ENCODE measurements around the gene ANGPTL8.

Gene ANGPTL8

GRCh38 chr19:11288349-11288748 is 48.9 kb downstream of the ANGPTL8 start:
- TF ChIP-seq TCF4 (CRISPR knock-in tag; IDR thresholded peaks at IDR 0.05; ENCODE audit: borderline replicate concordance), result no peak
- TF ChIP-seq PATZ1 (CRISPR knock-in tag; IDR thresholded peaks at IDR 0.05; ENCODE audit: borderline replicate concordance), result no peak
- TF ChIP-seq ZNF565 (CRISPR knock-in tag; conservative IDR thresholded peaks at IDR 0.05; ENCODE audit: low read depth), result no peak
- TF ChIP-seq ISL1 (CRISPR knock-in tag; IDR thresholded peaks at IDR 0.05), result no peak
- no peak for TF ChIP-seq BACH2 (CRISPR knock-in tag; IDR thresholded peaks at IDR 0.05; ENCODE audit: borderline replicate concordance)
- TF ChIP-seq ZC3H10 (CRISPR knock-in tag; IDR thresholded peaks at IDR 0.05), result no peak
- TF ChIP-seq POU6F1 (CRISPR knock-in tag; IDR thresholded peaks at IDR 0.05; ENCODE audit: borderline replicate concordance, low read depth), result no peak
- TF ChIP-seq PPARA (CRISPR knock-in tag; IDR thresholded peaks at IDR 0.05; ENCODE audit: borderline replicate concordance), result no peak
- TF ChIP-seq TSHZ2 (CRISPR knock-in tag; IDR thresholded peaks at IDR 0.05), result no peak
- TF ChIP-seq SNAI2 (CRISPR knock-in tag; IDR thresholded peaks at IDR 0.05), result no peak
- ATAC-seq, result peak; percentile 77

- TF ChIP-seq CREB5 (CRISPR knock-in tag; IDR thresholded peaks at IDR 0.05; ENCODE audit: low read depth) (no peak), ZFP30 (CRISPR knock-in tag; IDR thresholded peaks at IDR 0.05) (no peak), POU6F1 (CRISPR knock-in tag; IDR thresholded peaks at IDR 0.05; ENCODE audit: borderline replicate concordance, low read depth) (no peak), GLIS3 (CRISPR knock-in tag; IDR thresholded peaks at IDR 0.05) (no peak), TOX (CRISPR knock-in tag; IDR thresholded peaks at IDR 0.05; ENCODE audit: borderline replicate concordance) (no peak), RARB (CRISPR knock-in tag; IDR thresholded peaks at IDR 0.05) (no peak), ARNTL (CRISPR knock-in tag; IDR thresholded peaks at IDR 0.05; ENCODE audit: borderline replicate concordance, low read depth) (no peak), PATZ1 (CRISPR knock-in tag; IDR thresholded peaks at IDR 0.05; ENCODE audit: borderline replicate concordance) (no peak), SNAI2 (CRISPR knock-in tag; IDR thresholded peaks at IDR 0.05) (no peak), ZC3H10 (CRISPR knock-in tag; IDR thresholded peaks at IDR 0.05) (no peak), TCF4 (CRISPR knock-in tag; IDR thresholded peaks at IDR 0.05; ENCODE audit: borderline replicate concordance) (no peak), CSDC2 (CRISPR knock-in tag; IDR thresholded peaks at IDR 0.05) (no peak), ZNF70 (CRISPR knock-in tag; IDR thresholded peaks at IDR 0.05) (no peak), BACH2 (CRISPR knock-in tag; IDR thresholded peaks at IDR 0.05; ENCODE audit: borderline replicate concordance) (no peak), TSHZ2 (CRISPR knock-in tag; IDR thresholded peaks at IDR 0.05) (no peak), ZFP3 (CRISPR knock-in tag; IDR thresholded peaks at IDR 0.05) (no peak), ISL1 (CRISPR knock-in tag; IDR thresholded peaks at IDR 0.05) (no peak), CSRNP3 (CRISPR knock-in tag; IDR thresholded peaks at IDR 0.05) (no peak)
- ATAC-seq, result no peak
These were observed 50.8 kb downstream of the ANGPTL8 start for GRCh38 chr19:11290256-11290655.

All from SK-N-SH treated with all-trans-retinoic acid at 6 μM for 48 hours (cell line).